ENCODE data around the gene SIRT7.

Gene SIRT7

GRCh38 chr17:81930142-81931125, 12.5 kb upstream of the SIRT7 start:
- Histone ChIP-seq H3K27me3 (ENCODE audit: insufficient read depth, poor library complexity, severe bottlenecking) (no peaks in the 10 kb centered on the region), H3K4me3 (replicated peaks; ENCODE audit: insufficient read depth, low read length) (no peak overlapping the region), H3K27ac (replicated peaks) (no peak overlapping the region)
- DNase-seq (ENCODE audit: low read depth in 1 of 2, low spot score in 1 of 2) = no peak
- TF ChIP-seq REST (IDR thresholded peaks at IDR 0.05; ENCODE audit: insufficient replicate concordance, low read depth) (peak; percentile 90), SPI1 (IDR thresholded peaks at IDR 0.05; ENCODE audit: borderline replicate concordance, low read depth) (no peak), POLR2AphosphoS5 (IDR thresholded peaks at IDR 0.05; ENCODE audit: low read depth) (no peak), CTCF (IDR thresholded peaks at IDR 0.05; ENCODE audit: insufficient read depth, low read length) (no peak), GABPA (IDR thresholded peaks at IDR 0.05; ENCODE audit: low read depth) (no peak)

- DNase-seq (ENCODE audit: low read depth in 1 of 2, low spot score in 1 of 2) = no peak
- Histone ChIP-seq H3K4me3 (replicated peaks; ENCODE audit: insufficient read depth, low read length) (no peak overlapping the region), H3K27ac (replicated peaks) (no peak overlapping the region), H3K27me3 (ENCODE audit: insufficient read depth, poor library complexity, severe bottlenecking) (no peaks in the 10 kb centered on the region)
- TF ChIP-seq GABPA (IDR thresholded peaks at IDR 0.05; ENCODE audit: low read depth) (no peak), POLR2AphosphoS5 (IDR thresholded peaks at IDR 0.05; ENCODE audit: low read depth) (no peak), REST (IDR thresholded peaks at IDR 0.05; ENCODE audit: insufficient replicate concordance, low read depth) (no peak), CTCF (IDR thresholded peaks at IDR 0.05; ENCODE audit: insufficient read depth, low read length) (no peak), SPI1 (IDR thresholded peaks at IDR 0.05; ENCODE audit: borderline replicate concordance, low read depth) (no peak)
Observed at GRCh38 chr17:81929253-81930141, 11.5 kb upstream of the SIRT7 start.

- H3K4me3 ChIP-seq (replicated peaks; ENCODE audit: insufficient read depth, low read length) = peak overlapping the region; percentile 55
- no peak for TF ChIP-seq REST (IDR thresholded peaks at IDR 0.05; ENCODE audit: insufficient replicate concordance, low read depth)
- TF ChIP-seq SPI1 (IDR thresholded peaks at IDR 0.05; ENCODE audit: borderline replicate concordance, low read depth) = no peak
- no peak for TF ChIP-seq POLR2AphosphoS5 (IDR thresholded peaks at IDR 0.05; ENCODE audit: low read depth)
- TF ChIP-seq CTCF (IDR thresholded peaks at IDR 0.05; ENCODE audit: insufficient read depth, low read length) = no peak
- no peak for TF ChIP-seq GABPA (IDR thresholded peaks at IDR 0.05; ENCODE audit: low read depth)
- DNase-seq (ENCODE audit: low read depth in 1 of 2, low spot score in 1 of 2) = no peak
- H3K27me3 ChIP-seq (ENCODE audit: insufficient read depth, poor library complexity, severe bottlenecking) = no peaks in the 10 kb centered on the region
- no peak overlapping the region for H3K27ac ChIP-seq (replicated peaks)
Observed at GRCh38 chr17:81928544-81929252, 10.7 kb upstream of the SIRT7 start.

All from HL-60 (cell line).